DND-41 (cell line): ENCODE data around the gene DISC1.

Source experiments
- EZH2 ChIP-seq: IDR thresholded peaks from 3 replicates; pipeline ENCODE4 v1.6.1; 2012; ENCODE audit warnings: borderline replicate concordance, low read depth, mild to moderate bottlenecking, moderate library complexity, low read length, inconsistent platforms; ENCODE audit not compliant: severe bottlenecking
- TF ChIP-seq, protein P1 (sequence below): IDR thresholded peaks from 2 replicates; pipeline ENCODE4 v1.5.1; 2012; ENCODE audit warnings: borderline replicate concordance, low read length, moderate library complexity, mild to moderate bottlenecking; ENCODE audit not compliant: poor library complexity, severe bottlenecking; ENCODE audit errors: extremely low read depth

DNA sequence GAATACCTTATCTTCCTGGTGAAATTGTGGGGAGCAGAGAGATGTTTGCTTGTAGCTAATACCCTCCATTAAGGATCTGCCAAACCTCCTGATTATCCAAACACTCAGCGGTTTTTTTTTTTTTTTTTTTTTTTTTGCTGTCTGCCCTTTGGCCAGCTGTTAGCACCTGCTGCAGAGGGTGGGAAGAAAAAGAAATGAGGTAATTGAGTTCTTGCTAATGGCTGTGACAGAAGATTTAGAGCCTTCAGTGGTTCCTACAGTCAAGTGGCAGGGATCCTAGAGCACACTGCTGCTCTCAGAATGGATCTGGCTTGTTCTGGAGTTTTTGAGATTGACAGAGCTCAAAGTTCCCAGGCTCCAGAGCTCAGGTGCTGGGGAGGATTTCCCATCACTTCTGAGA is 342.5 kb downstream of the DISC1 start:
- TF ChIP-seq, protein P1, sequence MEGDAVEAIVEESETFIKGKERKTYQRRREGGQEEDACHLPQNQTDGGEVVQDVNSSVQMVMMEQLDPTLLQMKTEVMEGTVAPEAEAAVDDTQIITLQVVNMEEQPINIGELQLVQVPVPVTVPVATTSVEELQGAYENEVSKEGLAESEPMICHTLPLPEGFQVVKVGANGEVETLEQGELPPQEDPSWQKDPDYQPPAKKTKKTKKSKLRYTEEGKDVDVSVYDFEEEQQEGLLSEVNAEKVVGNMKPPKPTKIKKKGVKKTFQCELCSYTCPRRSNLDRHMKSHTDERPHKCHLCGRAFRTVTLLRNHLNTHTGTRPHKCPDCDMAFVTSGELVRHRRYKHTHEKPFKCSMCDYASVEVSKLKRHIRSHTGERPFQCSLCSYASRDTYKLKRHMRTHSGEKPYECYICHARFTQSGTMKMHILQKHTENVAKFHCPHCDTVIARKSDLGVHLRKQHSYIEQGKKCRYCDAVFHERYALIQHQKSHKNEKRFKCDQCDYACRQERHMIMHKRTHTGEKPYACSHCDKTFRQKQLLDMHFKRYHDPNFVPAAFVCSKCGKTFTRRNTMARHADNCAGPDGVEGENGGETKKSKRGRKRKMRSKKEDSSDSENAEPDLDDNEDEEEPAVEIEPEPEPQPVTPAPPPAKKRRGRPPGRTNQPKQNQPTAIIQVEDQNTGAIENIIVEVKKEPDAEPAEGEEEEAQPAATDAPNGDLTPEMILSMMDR, result no peak
- TF ChIP-seq EZH2, result no peak
